Stimulated activated CD4-positive, alpha-beta T cell treated with anti-CD3 and anti-CD28 coated beads, Interleukin-15, amount 100 ng/mL, for 24 hours (primary cell): Measurements from ENCODE around the gene COX7C.
A peak's percentile ranks its signal among the peaks of the same experiment; 100 is the strongest.
"Not testable (repeated sequence)": the region's sequence is repeated elsewhere in the genome, so short reads cannot be mapped to it uniquely, and the experiment has no call there.

Experiments used
- DNase-seq: peaks from one replicate; pipeline ENCODE4 v3.0.0-alpha.2; 2020

COX7C gene

DNA sequence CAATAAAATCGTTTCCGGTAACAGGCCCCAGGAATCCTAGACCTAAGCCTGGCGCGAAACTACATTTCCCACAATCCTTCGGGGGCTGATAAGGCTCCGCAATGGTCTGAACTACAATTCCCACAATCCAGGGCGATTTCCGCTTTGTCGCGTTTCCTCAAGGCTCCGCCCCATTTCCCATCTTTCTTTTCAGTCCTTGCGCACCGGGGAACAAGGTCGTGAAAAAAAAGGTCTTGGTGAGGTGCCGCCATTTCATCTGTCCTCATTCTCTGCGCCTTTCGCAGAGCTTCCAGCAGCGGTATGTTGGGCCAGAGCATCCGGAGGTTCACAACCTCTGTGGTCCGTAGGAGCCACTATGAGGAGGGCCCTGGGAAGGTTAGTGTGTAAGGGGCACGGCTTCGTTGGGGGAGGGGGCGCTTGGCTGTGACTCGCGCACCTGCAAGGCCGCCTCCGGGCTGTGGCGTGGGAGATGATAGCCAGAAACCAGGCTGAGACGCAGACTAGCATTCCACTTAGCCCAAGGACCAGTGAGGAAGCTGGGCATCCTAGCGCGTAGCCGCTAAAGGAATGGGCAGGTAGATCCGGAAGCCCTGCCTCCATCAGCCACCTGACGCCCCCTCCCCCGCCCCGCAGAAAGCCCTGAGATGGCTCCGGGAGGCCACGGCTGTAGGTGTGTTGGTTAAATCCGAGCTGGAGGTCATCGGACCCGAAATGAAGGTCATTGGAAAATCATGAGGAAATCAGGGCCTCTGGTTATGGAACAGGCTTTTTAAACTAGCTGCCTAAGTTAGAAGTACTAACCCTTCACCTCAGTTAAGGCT, at the start of gene COX7C:
Gene COX7C (plus strand): TSS at position 186 of the 821 bp plus-strand sequence. CDS start 115 bp downstream, at position 301.
- peak; percentile 92 for DNase-seq

DNA sequence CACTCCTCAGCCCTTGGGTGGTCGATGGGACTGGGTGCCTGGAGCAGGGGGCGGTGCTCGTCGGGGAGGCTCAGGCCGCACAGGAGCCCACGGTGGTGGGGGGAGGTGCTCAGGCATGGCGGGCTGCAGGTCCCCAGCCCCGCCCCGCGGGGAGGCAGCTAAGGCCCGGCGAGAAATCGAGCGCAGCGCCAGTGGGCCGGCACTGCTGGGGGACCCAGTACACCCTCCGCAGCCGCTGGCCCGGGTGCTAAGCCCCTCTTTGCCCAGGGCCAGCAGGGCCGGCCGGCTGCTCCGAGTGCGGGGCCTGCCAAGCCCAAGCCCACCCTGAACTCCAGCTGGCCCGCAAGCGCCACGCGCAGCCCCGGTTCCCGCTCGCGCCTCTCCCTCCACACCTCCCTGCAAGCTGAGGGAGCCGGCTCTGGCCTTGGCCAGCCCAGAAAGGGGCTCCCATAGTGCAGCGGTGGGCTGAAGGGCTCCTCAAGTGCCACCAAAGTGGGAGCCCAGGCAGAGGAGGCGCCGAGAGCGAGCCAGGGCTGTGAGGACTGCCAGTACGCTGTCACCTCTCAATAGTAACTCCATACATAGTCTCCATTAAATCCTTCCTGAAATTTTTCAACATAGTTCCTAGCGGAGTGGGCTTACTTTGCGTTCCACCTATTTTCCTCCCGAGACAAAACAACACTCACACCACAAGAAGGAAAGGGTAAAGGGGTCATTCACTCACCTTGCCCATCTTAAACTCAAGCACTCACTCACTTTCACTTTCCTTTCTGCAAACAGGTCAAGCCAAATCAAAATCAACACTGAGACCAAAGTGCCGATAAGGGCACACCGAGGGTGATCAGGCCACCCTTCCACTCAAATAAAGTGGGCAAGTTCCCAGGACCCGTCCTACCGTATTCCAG, 48.0 kb upstream of the COX7C start:
- not testable (repeated sequence) for DNase-seq

GRCh38 chr5:86570427-86571083, 47.2 kb upstream of the COX7C start:
- DNase-seq, result no peak

- DNase-seq, result not testable (repeated sequence)
These were observed 46.6 kb upstream of the COX7C start for GRCh38 chr5:86571109-86571508.

- DNase-seq, result no peak
These were observed 44.8 kb upstream of the COX7C start for GRCh38 chr5:86572825-86573517.

DNA sequence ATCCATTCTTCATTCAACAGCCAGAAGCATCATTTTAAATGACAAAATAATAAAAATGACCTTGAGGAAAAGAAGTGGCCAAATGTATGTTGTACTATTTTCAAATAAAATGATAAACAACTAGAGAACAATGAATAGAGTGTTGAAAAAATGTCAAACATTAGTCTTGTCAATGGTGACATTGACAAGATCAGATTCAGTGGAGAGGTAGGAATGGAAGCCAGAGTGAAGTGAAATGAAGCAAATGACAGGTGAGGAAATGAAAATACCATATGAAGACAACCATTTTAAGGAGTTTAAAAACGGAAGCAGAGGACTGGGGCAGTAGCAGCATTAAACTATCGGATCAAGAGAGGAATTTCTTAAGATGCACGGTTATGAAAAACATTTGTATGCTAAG, 38.2 kb upstream of the COX7C start:
- DNase-seq, result no peak

GRCh38 chr5:86596476-86596875, 21.3 kb upstream of the COX7C start:
- DNase-seq, result no peak

DNA sequence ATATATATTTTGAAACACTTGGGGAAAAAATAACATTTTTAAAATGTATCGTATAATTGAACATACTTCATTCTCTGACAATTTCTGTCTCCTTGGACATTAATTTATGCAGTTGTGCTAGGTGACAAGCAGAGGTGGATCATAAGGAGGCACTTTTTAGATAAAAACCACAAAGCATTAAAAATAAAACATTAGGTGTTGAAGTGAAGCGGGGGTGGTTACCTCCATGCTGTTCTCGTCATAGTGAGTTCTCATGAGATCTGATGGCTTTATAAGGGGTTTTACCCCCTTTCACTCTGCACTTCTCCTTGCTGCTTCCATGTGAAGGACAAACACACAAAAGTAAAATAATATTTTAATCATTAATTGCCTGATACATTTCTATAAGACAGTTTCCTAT, 11.9 kb upstream of the COX7C start:
- DNase-seq, result no peak

DNA sequence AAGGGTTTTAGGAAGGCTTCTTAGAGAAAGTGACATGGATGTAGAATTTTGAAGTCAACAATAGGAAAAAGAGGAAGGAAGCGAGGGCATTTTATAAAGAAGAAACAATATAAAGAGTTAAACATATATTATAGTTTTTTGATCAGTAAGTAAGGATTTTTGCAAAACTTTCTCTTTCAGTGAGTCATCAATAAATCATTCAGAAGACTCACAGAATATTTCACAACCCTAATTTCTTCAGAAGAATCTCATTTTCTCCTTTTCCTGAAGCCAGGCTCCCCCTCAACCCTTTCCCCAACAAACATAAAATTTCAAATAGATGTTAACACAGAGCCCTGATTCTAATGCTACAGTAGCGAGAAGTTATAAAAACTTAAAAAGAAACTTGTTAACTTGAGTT, 4.3 kb upstream of the COX7C start:
- no peak for DNase-seq

DNA sequence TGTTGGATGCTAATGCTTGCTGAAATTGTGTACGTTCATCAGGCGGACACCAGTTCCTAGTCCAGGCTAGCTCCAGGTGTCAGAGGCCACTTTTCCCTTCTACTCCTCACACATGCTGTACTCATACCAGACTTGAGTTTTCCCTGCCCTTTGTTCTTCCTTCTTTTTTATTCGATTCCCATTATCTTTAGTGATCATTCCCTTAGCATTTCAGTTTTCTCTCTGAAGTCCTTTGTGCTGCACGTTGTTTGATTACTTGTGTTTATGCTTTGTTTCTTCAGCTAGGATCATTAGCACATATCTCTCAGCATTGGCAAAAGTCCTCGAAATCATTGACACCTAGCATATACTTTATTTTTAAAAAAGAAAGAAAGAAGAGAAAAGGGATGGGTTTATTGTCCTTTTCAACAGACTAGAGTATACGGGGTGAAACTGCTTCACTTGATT, 409 bp upstream of the COX7C start:
- no peak for DNase-seq

- DNase-seq, result no peak
These were observed 6.2 kb downstream of the COX7C start for GRCh38 chr5:86623785-86624483.

- DNase-seq, result no peak
These were observed 7.4 kb downstream of the COX7C start for GRCh38 chr5:86625148-86625547.

DNA sequence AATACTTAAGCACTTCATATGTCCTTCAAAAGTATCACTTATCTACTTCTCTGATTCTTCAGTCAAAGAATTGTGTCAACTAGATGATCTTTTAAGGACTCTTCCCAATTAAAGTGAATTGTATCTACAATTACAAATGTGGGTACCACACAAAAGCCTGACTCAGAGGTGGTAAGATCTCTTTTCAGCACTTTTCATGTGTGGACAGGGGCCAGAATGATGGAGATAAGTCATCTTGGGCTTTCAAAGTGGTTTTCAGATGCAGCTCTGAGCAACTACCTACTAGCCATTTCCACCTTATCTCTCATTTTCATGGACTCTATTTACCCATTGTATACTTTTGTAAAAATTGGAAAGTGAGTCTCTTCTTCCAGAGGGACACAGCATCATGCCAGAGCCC, 8.4 kb downstream of the COX7C start:
- no peak for DNase-seq

DNA sequence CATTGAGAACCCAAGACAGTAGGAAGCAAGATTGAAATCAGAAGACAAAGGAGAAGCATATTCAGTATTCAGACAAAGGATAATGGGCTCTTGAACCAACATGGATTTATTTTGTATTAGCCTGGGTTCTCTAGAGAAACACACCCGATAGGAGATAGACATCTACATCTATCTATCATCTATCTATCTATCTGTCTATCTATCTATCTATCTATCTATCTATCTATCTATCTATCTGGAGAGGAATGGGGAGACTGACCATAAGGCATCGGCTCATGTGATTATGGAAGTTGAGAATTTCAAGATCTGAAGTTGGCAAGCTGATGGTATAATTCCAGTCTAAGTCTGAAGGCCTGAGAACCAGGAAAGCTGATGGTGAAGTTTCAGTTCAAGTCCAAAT, 13.4 kb downstream of the COX7C start:
- no peak for DNase-seq

- no peak for DNase-seq
These were observed 23.3 kb downstream of the COX7C start for GRCh38 chr5:86640998-86641397.

DNA sequence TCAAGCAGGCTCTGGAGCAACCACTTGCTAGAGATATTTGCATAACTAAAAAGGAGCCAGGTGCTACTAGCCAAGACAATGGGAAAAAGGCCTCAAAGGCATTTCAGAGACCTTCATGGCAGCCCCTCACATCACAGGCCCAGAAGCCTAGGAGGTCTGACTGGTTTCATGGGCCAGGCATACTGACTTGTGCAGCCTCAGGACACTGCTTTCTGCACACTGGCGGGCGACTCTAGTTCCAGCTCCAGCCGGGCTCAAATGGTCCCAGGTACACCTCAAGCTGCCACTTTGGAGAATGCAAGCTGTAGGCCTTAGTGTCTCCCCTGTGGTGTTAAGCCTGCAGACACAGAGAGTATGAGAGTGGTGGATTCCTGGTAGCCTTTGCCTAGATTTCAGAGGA, 27.1 kb downstream of the COX7C start:
- no peak for DNase-seq

DNA sequence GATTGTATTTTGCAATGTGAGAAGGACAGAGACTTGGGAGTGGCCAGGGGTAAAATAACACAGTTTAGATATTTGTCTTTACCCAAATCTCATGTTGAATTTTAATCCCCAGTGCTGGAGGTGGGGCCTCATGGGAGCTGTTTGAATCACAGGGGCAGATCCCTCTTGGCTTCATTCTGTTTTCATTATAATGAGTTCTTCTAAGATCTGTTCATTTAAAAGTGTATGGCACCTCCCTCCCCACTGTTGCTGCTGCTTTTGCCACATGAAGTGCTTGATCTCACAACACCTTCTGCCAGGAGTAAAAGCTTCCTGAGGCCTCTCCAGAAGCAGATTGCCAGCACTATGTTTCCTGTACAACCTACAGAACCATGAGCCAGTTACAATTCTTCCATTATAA, 28.1 kb downstream of the COX7C start:
- DNase-seq, result no peak

DNA sequence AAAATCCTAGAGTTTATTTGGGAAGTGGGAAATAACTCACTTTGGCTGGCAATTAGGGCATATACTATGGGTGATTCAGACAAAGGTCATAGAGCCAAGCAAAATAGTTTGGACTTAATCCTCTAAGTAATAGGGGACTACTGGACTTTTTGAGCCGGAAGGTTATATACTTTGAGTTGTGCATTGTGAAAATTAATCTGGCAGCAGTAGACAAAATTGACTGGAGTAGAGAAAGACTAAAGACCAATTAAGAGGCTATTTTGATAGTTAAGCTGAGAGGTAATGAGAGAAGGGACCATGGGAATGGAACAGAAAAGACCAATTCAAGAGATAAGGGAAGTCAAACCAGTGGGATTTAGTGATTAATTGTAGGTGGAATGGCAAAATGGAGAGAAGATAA, 28.9 kb downstream of the COX7C start:
- no peak for DNase-seq

DNA sequence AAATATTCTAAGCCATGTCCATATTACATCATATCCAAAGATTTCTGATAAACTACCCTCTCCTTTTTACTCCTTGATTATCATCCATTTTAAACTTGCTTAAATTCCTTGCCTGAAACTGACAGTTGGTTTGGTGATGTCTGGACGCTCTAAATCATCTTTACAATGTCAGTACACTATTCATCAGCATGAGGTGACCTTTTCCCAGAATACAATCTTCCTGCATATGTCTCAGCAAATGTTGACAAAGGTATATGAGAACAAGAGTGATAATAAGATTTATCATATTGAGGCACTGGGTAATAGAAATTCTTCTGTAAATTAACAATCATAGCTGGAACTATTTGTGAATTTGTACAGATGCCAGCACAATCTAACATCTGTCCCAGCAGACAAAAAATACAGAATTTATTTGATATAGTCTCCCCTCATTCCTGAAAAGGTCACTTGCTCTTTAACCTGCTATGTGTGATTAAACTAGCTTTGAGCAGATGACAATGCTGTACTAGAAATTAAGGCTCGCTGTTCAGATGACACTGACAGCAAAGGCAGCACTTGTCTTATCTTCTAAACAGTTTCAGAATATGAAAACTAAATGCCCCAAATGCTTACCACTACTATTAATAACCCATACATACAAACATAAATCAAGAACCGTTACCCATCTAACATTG, 32.2 kb downstream of the COX7C start:
- DNase-seq, result no peak

DNA sequence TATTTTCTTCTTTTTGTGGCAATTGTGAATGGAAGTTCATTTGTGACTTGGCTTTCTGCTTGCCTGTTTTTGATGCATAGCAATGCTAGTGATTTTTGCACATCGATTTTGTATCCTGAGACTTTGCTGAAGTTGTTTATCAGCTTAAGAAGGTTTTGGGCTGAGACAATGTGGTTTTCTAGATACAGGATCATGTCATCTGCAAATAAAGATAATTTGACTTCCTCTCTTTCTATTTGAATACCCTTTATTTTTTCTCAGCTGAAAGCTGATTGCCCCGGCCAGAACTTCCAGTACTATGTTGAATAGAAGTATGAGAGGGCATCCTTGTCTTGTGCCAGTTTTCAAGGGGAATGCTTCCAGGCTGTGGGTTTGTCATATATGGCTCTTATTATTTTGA, 43.0 kb downstream of the COX7C start:
- DNase-seq, result not testable (repeated sequence)

GRCh38 chr5:86664173-86664572, 46.4 kb downstream of the COX7C start:
- no peak for DNase-seq
